HT-29 (cell line): ENCODE measurements around the gene ATP2A3. TPM values are rescaled to one million over a fixed set of nuclear protein-coding genes. Genes with fewer than 3 reads are reported as not detected.
A peak's percentile ranks its signal among the peaks of the same experiment; 100 is the strongest.

Experiments used
- DNase-seq: peaks from one replicate; pipeline ENCODE4 v3.0.0-alpha.2; 2015; ENCODE audit warnings: low spot score
- total RNA-seq: library from RNA; depleted of rRNA; stranded (reverse); fragments of >200 nt; shearing (Covaris generic); gene quantifications from 2 replicates; pipeline ENCODE4 v1.2.3, GENCODE V29; 2014

The ATP2A3 gene
- total RNA-seq, 1 experiment from 2014 or later = 13.7 TPM

DNA sequence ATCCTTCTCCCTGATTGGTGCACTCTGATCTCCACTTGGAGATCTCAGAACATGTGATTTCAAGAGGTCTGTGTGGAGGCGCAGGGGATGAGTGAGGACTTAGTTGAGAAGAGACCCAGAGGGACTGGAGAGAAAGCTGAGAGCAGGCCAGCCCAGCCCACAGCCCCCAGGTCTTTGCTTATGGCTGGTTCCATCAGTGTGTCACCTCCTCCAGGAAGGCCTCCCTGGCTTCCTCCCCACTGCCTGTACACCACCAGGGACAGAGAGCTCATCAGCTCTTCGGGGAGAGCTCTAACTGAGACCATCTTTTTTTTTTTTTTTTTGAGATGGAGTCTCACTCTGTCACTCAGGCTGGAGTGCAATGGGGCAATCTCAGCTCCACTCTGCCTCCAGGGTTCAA is 51.4 kb downstream of the ATP2A3 start:
- DNase-seq = no peak

DNA sequence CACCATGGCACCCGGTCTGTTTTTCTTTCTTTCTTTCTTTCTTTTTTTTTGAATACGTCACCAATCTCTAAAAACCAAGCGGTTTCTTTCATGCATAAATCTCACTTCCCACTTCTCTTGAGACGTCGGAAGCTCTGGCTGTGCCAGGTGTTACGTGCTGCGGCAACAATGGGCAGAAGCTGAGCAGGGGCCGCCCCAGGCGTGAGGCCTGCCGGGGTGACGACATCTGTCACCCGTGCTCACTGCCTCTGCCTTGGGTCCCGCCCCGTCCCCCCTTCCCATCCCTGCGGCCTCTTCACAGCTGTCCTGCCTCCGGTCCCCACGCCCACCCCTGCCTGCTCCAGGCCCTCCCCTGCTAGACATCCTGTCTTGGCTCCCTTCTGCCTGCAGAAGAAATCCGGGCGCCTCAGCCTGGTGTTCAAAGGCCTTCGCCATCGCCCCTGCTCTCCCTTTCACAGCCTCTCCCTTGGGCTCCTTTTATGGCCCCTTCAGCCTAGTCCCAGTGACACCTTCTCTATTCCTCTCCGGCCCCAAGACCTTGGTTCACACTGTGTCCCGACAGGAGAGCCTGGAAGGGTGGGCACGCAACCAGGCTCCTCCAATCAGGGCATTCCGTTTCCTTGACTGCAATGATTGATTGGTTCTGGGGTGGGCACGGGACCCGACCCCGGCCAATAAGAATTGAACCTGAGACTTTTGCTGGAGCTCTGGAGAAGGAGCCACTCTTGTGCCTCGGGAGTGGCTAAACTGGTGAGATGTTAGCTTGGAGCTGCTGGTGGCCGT is 52.8 kb downstream of the ATP2A3 start:
- no peak for DNase-seq

DNA sequence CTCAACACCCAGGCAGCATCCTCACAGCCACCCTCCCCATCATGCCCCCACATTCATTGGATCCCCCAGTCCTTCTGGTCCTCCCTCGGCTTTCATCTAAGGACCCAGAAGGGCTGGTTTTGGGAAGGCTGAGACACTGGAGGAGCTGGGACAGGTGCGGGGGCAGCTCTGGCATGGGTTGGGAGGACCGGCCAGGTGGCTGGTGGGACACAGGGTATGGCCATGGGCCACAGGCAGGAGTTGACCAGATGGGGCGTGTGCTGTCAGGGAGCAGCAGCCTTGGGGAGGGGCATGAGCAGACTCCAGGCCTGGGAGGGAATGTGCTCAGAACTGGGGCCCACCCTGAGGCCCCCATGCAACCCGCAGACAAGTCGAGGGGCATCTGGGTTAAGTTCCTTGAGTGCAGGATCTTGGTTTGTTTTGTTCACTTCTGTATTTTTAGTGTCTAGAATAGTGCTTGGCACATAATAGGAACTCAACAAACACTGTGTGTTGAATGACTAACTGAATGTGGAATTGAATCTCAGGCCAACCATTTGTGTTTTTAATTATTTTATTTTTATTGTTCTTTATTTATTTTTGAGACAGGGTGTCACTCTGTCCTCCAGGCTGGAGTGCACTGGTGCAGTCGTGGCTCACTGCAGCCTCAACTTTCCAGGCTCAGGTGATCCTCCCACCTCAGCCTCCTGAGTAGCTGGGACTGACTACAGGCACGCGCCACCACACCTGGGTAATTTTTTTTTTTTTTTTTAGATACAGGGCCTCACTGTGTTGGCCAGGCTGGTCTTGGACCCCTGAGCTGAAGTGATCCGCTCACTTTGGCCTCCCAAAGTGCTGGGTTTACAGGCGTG is 53.6 kb downstream of the ATP2A3 start:
- DNase-seq = no peak

DNA sequence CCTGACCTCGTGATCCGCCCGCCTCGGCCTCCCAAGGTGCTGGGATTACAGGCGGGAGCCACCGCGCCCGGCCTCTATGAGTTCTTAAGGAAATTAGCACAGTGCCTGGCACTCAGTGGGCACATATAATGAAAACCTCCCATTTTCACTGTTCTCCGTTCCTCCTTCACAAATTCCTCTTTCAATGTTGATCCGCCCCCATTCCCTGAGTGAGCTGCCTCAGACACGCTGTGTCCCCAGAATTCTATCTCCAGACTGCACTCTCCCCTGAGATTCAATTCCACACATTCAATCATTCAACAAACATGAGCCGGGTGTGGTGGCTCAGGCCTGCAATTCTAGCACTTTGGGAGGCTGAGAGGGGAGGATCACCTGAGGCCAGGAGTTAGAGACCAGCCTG is 55.0 kb downstream of the ATP2A3 start:
- no peak for DNase-seq

DNA sequence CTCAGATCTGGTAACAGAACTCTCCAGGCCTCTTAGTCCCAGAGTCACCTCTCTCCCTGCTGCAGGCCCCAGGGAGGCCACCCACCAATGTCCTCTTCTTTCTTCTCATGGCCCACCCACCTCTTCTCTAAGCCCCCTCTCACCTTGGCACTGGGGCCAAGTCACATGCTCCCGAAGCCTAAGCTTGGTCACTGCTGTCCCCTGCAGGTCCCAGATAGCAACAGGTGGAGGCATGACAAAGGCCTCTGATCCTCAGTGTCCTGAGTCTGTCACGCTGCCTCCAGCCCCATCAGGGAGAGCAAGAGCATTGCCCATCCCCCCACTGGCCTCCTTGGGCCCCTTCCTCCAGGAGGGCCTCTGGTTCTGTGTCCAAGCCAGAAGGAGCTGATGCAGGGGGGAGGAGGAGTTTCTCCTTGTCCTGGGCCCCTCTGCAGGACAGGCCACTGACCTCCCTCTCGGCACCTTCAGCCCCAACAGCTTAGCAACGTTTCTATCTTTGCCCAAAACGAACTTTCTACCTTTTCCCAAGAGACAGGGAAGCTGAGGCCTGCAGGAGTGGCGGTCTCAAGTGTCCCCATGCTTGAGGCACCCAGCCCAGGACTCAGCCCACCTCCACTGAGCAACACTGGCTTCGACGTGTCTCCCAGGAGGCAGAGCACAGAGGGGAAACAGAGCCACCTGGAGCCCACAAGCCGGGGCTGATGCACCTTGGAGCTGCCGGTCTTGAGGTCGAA is 56.6 kb downstream of the ATP2A3 start:
- peak; percentile 24 for DNase-seq

DNA sequence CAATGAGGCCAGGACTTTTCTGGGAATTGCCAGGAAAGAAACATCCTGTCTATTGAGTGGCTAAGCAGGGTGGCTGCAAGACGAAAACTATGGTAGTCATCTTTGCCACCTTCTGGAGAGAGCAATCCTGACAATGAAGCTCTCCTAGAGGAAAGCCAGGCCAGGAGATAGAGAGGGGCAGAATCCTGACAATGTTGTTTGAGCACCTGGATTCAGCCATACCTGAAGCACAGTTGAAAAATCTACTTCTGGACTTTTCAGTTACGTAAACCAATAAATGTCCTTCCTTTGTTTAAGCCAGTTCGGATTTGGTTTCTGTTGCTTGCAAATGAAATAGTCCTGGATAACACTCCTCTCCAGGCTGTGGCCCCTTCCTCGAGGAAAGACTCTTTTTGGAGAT is 57.4 kb downstream of the ATP2A3 start:
- no peak for DNase-seq

DNA sequence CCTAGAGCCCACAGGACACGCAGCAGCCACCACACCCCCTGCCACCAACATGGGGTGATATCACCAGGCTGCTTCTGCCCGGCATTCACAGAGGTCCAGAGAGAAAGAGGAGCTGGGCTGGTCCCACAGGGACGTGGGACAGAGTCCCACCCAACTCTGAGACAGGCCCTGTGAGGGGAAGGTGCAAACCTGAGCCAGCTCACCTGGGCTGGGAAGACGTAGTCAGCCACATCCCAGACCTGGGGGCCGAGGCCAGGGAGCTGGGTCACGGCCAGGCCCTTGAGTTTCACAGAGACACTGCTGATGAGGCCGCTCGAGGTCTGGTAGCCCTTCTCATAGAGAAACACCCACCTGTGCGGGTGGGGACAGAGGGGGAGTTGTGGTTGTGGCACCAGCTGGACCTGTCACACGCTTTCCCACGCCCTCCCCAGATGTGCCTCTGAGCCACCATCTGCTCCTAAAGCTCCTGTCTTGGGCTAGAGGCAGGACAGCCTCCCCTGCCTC is 59.2 kb downstream of the ATP2A3 start:
- no peak for DNase-seq

DNA sequence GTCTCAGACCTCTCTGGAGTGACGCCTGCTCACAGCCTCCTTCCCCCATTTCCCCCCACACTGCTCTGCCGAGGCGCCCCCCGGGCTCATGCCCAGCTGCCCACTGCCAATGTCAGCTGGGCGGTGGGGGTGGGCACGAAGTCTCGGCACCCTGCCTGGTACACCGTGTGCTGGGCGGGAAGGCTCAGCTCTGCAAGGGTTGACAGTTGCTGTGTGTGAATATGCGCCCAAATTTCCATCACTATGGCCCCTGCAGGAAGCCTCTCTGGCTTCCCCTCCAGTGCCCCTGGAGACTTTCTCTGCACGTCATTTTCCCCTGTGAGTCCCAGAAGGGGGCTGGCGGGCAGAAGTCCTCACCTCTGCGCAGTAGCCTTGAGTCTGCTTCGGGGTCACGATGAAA is 59.7 kb downstream of the ATP2A3 start:
- no peak for DNase-seq

DNA sequence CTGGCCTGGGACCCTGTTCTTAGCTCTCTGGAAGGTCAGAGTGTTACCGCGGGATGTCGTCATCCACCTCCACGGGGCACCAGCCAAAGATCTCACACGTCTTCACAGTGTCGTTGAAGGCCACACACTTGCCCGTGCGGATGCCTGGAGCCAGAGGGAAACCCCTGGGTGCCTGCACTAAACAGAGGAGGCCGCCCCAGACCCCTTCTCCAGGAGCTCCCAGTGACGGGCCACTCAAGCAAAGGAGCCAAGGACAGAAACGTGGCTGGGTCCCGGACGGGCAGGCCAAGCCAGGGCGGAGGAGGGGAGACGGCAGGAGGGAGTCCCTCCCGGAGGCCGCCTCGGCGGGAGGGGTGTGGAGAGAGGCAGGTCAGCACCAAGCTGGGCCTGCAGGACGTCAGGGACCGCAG is 60.4 kb downstream of the ATP2A3 start:
- DNase-seq = no peak

DNA sequence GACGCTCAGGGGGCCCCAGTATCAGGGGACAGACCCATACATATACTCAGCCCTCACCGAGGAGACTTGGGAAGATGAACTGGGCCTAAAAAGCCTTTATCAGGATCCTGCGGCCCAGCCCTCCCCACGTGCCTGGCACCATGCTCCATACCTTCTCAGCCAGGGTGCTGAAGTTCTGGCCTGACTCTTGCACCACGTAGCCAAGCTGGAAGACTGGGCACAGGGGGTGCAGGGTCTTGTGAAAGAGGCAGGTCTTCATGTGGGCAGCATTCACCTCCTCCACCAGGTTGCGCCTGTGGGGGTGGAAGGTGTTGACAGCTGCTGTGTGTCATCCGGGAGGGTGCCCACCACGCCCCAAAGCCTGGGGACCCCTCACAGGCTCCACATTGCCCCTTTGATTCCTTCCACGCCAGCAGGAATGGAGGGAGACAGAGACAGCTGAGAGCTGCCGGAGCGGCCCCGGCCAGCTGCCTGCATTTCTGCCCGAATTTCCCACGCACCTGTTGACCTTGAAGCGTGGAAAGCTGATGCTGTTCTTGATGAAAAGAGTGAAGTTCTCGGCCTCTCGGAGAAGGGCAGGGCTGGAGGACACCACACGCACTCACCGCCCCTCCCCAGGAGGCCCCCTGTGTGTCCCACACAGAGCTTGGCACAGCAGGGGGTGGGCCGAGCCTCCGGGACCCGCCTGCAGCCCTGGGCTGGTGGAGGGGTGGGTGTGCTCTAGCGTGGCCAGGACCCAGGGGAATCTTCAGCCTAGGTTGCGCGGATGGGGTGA is 61.0 kb downstream of the ATP2A3 start:
- no peak for DNase-seq

DNA sequence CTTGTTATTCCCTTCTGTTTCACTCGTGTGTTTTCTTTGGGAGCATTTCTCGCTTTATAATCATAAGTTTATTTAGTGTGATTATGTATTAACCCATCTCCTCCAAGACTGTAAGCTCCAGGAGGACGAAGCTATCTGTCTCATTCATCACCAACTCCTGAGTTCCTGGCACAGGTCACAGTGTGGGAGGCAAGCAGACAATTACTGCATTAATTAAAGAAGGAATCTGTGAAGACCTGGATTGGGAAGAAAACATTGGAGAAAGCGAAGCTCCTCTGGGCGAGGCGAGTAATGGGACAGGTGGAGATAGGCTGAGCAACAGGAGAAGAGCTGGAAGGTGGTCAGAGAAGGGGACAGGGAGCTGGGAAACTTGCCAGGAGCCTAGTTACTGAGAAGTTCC is 63.6 kb downstream of the ATP2A3 start:
- DNase-seq = no peak

DNA sequence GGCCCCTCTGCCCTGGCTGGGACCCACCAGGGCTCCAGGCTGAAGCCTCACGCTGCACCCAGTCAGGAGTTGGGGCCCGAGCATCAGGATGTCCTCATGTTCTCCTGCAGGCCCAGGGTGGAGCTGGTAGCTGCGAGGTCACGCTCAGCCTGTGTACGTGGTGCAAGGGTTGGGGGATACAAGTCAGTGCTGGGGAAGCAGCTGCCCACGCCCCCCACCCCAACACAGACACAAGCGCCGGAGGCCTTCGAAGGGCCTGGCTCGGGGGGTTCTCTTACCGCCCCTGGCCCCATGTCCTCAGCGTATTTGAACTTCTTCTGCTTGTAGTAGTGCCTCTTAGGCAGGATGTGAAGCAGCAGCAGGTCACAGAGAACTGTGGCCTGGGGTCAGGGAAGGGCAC is 66.5 kb downstream of the ATP2A3 start:
- DNase-seq = no peak

DNA sequence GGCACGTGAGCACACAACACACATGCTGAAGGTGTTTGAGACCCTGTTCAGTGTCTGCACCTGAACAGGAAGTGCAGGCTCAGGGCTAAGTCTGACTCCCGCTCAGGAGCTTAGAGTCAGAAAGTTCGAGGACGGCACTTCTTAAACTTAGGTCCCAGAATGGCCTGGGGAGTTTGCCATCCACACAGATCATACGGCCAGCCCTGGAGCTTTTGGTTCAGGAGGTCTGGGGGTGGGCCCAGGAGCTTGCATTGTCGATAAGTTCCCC is 67.3 kb downstream of the ATP2A3 start:
- DNase-seq = no peak

DNA sequence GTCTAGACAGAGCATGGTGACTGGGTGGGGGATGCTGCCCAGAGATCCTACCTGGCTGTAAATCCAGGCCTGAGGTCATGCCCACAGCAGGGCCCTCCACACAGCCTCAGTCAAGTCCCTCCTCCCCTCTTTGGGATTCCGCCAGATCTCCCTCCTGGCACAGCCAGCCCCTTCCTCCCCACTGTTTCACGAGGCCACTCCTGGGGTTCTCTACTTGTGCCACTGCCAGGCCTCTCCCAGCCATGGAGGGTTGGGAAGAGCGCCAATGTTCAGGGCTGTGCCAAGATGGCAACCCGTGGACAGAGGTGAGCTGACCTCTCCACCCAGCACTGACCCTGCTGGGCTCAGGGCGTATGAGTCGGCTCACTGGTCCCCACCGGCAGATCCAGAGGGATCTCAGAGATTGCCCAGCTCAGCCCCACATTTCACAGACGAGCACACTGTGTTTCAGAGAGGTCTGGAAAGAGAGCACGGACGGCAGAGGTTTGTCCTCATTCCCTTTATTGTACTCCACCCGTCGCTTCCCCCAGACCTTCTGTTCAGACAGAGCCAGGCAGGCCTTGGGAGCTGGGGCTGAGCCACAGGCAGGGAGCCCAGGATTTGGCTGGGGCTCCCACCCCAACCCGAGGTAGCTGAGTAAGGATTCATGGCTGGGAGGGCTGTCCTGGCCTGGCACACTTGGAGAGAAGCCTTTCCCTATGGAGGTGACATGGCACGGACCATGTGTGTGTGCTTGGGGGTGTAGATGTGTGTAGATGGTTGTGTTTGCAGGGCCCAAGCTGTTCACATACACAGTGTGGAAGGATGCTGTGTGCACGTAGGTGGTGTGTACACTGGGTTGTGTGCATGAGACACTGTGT is 67.9 kb downstream of the ATP2A3 start:
- DNase-seq = no peak

DNA sequence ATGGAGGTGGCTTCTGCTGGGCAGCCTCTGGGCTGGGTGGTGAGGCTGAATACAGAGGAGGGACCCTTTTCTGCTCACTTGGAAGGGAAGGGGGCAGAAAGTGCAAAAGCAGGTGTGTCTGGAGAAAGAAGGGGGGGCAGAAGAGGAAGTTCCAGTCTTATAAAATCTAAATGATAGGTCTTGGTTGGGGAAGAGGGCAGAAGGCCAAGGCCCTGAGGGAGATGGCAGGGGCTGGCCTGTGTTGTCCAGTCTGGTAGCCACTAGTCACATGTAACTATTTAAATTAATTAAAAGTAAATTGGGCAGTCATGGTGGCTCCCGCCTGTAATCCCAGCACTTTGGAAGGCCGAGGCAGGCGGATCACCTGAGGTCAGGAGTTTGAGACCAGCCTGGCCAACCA is 68.9 kb downstream of the ATP2A3 start:
- DNase-seq = no peak

DNA sequence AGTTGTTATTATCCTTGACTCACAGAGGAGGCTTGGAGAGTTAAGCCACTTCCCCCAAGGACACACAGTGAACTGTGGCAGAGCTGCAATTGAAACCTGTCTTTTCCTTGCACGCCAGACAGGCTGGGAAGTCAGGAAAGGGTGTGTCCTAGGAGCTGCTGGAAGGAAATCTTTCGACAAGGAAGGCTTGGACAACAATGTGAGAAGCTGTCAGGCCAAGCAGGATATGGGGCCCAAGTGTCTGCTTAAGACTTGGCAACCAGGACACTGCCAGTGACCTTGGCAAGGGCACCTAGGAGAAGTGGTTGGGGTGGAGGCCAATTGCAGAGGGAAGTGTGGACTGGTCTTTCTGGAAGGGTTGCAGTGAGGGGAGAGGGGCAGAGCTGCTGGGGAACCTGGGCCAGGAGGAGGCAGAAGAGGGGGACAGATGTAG is 69.3 kb downstream of the ATP2A3 start:
- peak; percentile 9 for DNase-seq

DNA sequence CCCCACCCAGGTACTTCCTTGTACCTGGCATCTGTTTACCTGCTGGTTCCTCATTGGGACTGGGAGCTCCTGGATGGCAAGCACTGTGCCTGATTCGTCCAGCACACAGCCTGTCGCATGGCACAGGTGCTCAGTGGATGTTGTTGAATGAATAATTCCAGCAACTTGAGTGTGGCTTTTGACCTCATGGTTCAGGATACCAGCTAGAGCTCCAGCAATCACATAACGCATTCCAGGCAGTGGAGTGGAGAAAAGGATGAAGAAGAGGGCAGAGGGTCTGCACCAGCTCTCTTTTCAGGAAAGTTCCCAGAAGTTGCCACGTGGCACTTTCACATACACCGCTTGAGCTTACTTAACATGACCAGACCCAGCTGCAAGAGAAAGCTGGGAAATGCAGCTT is 70.0 kb downstream of the ATP2A3 start:
- no peak for DNase-seq

DNA sequence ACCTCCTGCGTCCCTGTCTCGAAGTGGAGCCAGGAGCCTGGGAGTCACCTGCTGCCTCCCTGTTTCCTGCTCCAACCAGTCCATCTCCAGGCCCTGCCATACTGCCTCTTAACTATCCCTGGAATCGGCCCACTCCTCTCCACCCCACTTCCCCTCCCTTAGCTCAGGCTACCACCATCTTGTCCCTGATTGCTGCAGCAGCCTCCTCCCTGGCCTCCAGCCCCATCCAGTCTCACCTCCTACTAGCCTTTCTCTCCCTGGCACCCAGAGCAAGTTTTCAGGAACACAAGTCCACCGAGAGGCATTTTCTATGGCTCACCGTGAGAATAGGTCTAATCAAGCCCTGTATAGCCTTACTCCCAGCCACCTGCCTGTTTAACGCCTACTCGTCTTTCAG is 70.5 kb downstream of the ATP2A3 start:
- no peak for DNase-seq

DNA sequence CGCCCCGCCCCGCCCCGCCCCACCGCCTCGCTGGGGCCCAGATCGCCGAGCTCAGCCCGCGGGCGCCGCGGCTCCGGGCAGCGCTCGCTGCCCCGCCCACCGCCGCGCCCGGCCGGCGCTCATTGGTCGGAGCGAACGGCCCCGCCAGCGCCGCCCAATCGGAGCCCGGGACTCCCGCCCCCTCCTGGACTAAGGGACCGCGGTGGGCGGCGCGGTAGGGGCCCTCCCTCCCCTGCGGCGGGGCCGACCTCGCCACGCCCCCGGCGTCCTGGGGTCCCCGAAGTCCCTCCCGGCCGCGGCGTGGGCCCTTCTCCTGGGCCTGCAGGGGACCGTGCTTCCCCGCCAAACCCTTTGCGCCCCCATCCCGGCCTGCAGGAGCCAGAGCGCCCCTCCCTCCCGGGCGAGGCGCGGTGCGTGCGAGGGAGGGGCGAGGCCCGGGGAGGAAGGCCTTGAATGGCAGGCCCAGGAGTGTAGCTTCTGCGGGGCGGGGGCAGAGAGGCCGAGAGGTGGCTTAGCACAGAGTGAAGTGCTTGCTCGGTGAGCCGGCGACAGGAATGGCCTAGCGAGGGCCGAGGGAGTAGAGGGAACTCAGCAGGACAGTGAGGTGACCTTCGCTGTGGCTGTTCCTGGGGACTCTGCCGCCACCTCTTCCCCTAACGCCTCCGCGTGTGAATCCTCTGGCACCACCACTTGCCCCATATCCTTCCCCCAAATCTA is 71.1 kb downstream of the ATP2A3 start, which contains the start of gene CAMKK1:
TSS of gene CAMKK1 (minus strand) at position 51 of the 717 bp plus-strand sequence. CDS start 7,366 bp downstream, outside the sequence.
- DNase-seq = peak; percentile 78
